ENCODE results near the gene GOLGA6L10.
A peak's percentile ranks its signal among the peaks of the same experiment; 100 is the strongest.
"Not testable (repeated sequence)": the region's sequence is repeated elsewhere in the genome, so short reads cannot be mapped to it uniquely, and the experiment has no call there.

GOLGA6L10 gene

GRCh38 chr15:82316247-82317090 lies 32.8 kb downstream of the GOLGA6L10 start:
- DNase-seq: not testable (repeated sequence)

GRCh38 chr15:82315519-82316246 lies 33.6 kb downstream of the GOLGA6L10 start:
- DNase-seq: no peak

DNA sequence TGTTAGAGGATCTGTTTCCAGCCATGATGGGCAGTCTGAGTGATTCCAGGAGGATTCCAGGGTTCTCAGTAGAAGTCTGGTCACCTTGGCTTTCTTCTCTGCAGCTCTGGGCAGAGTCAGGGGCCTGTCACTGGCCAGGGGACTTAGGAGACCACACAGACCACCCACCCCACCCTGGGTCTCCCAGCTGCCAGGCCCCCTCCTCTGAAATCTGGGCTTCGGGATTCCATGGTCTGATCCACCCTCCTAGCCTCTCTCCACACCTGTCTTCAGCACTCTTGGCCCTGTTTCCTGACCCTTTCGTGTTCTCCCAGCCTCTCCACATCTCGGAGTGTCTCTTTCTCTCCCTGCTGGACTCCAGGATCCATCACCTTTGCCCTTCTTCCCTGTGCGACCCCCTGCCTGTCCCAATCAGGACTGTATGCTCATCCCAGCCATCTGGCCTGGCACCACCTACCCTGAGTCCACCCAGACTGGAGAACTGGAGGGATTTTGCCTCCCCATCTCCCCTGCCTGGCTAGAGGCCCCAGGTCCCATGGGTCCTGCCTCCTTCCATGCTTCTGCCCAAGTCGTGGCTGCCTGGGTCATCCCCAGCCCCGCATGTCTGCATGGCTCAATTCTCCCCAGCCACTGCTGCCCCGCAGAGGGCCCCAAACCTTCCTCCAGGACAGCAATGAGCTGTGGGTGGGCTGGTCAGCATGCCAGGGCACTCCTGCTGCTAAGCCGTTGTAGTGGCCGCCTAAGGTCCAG lies 34.3 kb downstream of the GOLGA6L10 start:
- DNase-seq: no peak

DNA sequence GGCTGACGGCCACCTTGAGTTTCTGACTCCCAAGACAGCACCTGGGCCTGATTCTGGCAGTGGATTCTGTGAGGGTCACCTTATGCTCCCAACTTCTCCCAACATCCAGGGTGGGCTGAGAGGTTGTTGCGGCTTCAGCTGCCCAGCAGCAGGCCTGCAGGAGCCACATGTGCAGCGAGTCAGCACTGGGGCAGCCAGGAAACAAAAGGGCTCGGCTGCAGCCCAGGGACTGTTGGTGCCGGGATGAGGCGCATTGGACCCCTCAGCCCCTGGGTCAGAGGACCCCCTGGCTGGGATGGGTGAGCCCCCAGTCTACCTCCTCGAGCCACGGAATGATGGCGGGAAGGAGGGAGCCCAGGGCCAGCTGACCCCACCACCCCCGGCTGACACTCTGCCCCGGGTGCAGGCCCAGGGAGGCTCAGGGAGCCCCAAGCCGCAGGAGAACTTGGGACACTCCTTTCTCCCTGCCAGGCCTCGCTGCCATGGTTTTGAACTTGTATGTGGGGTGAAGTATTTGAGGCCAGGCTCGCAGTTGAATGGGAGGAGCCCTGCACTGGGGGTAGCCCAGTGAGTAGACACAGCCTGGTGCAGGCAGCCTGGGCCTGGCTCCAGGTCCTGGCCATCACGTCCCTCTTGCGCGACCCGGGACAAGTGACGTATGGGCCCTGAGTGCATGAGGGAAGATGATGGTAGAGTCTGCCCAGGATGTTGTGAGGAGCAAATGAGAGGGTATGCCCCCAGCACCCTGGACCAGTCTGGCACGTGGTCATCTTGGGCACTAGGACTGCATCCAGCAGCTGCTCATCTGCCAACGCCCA lies 35.1 kb downstream of the GOLGA6L10 start:
- not testable (repeated sequence) for DNase-seq

DNA sequence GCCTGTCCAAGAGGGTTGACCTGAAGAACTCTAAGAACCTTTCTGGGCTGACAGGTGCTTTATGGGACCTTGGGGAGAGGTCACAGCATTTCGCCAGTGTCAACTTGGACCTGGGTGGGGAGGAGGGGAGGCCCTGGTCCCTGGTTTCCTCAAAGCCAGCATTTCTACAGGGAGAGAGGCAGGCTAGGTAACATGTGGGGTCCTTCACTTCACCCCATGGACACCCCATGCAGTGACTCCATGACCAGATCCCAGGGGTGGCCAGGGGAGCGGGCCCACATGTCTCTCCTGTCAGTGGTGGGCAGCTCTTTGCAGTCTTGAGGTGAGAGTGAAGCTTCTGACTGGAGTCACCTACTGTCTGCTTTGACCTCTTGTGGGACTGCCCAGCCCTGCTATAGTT lies 35.8 kb downstream of the GOLGA6L10 start:
- DNase-seq: no peak

DNA sequence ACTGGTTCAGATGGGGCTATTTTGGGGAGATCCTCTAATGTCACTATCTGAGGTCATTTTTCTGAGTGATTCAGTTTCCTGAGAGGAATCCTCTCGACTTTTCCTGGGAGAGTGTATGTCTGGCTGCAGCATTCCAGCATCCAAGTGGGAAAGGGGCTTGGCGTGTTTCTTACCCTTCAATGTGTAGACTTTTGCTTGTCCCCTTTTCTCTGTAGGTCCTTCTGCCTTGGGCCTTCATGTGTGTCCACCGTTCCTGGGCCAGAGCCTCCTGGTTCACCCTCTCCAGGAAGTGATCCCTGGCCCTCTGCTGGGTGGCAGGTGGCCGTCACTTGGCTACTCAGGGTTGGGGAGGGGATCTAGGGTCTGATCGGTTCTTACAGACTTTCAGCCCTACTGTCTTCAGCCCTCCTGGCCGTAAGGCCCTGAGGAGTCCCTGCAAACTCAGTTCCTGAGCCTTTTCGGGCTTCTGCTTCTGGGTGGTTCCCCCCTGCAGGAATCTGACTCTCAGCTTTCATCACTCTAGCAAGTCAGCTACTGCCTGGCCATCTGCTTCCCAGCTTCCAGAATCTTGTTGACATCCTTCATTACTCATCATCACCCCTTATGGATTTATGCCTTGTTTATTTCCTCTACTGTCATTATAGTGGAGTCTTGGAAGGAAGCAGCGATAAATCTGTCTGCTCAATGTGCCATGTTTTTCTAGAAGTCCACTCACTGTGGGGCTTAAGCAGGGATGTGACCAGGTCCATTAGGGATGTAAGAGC lies 36.5 kb downstream of the GOLGA6L10 start:
- DNase-seq: no peak

GRCh38 chr15:82311321-82311720 lies 38.0 kb downstream of the GOLGA6L10 start:
- not testable (repeated sequence) for DNase-seq

DNA sequence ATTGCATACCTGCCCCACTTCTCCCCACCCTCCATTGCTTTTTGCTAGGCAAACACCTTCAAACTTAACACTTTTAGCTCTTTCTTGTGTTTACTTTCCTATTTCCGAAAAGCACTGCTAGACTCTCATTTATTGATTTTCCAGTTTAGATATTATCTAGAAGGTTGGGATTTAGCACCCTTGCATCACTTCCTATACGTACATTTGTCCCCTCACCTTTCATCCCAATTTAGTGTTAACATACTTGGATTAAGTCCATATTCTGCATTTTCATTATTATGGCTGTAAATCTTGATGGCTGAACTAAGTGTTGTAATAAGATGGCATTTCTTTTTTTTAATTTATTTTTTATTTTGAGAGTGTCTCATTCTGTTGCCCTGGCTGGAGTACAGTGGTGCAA lies 39.5 kb downstream of the GOLGA6L10 start:
- no peak for DNase-seq

GRCh38 chr15:82307714-82308081 lies 41.6 kb downstream of the GOLGA6L10 start:
- DNase-seq: no peak

- no peak for DNase-seq
These were observed 42.2 kb downstream of the GOLGA6L10 start for GRCh38 chr15:82306791-82307713.

DNA sequence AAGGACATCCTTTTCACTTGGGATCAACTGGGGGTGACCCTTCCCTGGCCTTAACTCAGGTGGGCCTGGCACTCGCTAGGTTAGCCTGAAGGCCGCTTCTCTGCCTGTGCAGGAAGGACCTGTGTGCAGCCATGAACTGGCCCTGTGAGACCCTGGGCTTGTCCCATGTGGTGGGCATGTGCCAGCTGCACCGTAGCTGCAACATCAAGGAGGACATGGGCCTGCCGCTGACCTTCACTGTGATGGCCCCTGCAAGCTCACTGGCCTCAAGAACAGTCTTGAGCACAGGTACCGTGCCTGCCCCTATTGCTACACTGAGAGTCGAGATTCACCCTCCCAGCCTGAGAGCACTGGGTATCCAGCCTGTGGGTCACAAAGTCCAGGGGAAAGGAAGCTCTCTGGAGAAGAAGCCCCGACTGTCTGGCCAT lies 43.6 kb downstream of the GOLGA6L10 start:
- DNase-seq: no peak

DNA sequence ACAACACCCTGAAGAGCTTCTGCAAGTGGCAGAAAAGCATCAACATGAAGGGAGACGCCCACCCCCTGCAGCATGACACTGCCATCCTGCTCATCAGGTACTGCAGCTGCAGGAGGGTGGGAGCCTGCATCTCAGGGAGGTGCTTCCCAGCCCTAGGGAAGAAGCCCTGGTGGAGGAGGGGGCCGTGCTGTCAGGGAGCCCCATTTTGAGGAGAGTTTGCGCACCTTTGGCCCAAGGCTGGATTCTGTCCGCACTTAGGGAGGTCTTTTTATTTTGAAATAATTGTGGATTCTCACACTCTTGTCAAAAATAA lies 44.5 kb downstream of the GOLGA6L10 start:
- no peak for DNase-seq

DNA sequence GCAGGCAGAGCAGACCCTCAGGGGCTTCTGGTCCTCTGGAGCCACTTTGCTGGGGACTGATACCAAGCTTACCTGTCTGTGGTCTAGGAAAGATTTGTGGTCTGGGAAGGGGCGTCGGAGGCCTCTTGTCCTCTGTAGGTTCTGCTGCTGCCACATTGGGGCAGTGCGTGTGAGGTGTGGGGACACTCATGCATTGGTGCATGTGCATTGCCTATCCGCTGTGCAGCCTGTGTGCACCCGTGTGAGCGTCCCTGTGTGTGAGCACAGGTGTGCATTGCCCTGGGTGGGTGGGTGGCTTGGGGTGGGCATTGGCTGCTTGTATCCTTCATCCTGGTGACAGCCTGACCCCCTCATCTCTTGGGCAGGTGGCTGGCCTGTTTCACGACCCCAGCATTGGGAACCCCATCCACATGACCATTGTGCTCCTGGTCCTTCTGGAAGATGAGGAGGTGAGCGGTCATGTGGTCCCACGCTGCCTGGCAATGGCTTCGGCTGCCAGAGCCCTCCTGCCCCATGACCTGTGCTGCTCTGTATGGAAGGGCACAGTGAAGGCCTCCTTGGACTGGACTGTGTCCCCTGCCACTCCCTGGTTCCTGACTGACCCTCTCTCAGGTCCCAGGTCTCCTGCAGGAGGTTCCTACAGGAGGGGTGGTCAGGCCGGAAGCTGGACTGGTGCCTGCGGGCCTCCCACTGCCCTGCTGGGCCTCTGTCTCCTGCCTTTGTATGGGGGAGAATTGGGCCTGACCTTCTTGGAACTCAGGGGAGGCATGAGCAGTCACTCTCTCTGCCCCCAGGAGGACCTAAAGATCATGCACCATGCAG lies 45.1 kb downstream of the GOLGA6L10 start:
- DNase-seq: no peak

- DNase-seq: no peak
These were observed 47.8 kb downstream of the GOLGA6L10 start for GRCh38 chr15:82301296-82302016.

- no peak for DNase-seq
These were observed 48.4 kb downstream of the GOLGA6L10 start for GRCh38 chr15:82300883-82301282.

DNA sequence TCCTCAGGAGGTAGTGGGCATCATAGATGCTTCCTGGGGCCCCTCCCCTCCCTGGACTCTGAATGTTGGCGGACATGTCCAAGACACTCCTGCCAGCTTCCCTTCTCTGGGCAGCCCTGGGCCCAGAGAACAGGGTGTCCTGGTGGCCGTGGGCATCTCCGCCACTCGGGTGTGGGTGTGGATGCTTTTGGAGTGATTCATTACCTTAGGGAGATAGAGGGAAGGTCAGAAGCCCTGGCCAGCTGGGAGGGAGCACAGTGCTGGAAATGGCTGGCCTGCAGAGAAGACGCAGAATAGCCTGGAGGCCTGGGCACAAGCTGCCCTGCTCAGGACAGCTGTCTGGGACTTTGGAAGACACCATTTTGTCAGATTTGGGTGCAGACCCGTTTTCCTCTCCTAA lies 48.9 kb downstream of the GOLGA6L10 start:
- not testable (repeated sequence) for DNase-seq

DNA sequence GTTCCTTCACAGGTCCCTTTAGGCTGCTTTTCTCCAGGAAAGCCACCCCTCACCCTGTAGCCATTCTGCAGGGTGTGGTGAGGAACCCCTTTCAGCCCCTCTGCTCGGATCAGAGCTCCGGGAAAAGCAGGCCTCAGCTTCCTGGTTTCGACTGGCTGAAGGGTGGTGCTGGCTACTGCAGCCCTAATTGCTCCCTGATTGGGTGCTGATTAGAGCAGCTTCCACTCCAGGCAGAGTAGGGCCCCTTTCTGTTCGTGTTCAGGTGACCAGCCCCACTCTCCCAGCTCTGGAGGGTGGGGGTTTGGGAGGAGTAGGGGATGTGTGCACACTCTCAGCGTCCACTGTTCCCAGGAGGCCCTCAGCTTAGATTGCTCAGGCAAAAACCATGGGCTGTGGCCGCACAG lies 49.8 kb downstream of the GOLGA6L10 start:
- DNase-seq: not testable (repeated sequence)

GRCh38 chr15:82298520-82298919 lies 50.8 kb downstream of the GOLGA6L10 start:
- DNase-seq: peak; percentile 25 to 48

DNA sequence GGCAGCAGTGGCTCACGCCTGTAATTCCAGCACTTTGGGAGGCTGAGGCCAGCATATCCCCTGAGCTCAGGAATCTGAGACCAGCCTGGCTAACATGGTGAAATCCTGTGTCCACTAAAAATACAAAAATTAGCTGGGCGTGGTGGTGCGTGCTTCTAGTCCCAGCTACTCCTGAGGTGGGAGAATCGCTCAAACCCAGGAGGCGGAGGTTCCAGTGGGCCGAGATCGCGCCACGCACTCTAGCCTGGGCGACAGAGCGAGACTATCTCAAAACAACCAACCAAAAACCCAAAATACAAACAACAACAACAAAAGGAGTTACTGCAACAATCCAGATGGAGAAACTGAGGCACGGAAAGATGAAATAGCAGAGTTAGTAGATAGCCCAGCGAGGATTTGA lies 51.2 kb downstream of the GOLGA6L10 start:
- DNase-seq: no peak
